H9 (cell line): ENCODE results near the gene NR1H2. TPM values are rescaled to one million over a fixed set of nuclear protein-coding genes. Genes with fewer than 3 reads are reported as not detected.

Experiments
- DNase-seq: peaks from one replicate; pipeline ENCODE4 v3.0.0-alpha.2; 2017
- H2AFZ ChIP-seq: one replicate; pipeline ENCODE4 v1.6.1; 2013; ENCODE audit warnings: mild to moderate bottlenecking, low read length, control low read depth, moderate library complexity
- H2AK5ac ChIP-seq: 2 replicates; pipeline ENCODE4 v1.6.1; 2013; ENCODE audit warnings: low read length, control low read depth, mixed read lengths; ENCODE audit not compliant: insufficient read length
- H2BK120ac ChIP-seq: one replicate; pipeline ENCODE4 v1.6.1; 2013; ENCODE audit warnings: low read depth, mild to moderate bottlenecking, low read length, control low read depth, inconsistent platforms; ENCODE audit not compliant: poor library complexity, severe bottlenecking
- H2BK12ac ChIP-seq: 2 replicates; pipeline ENCODE4 v1.6.1; 2013; ENCODE audit warnings: low read length, control low read depth, mixed read lengths, low read depth; ENCODE audit not compliant: insufficient read length
- H2BK15ac ChIP-seq: 2 replicates; pipeline ENCODE4 v1.6.1; 2013; ENCODE audit warnings: low read depth, low read length, control low read depth
- H2BK20ac ChIP-seq: one replicate; pipeline ENCODE4 v1.6.1; 2013; ENCODE audit warnings: low read depth, mild to moderate bottlenecking, low read length, control low read depth, inconsistent platforms; ENCODE audit not compliant: poor library complexity, severe bottlenecking
- H2BK5ac ChIP-seq: 2 replicates; pipeline ENCODE4 v1.6.1; 2013; ENCODE audit warnings: low read length, control low read depth, mixed read lengths; ENCODE audit not compliant: insufficient read length
- H3K14ac ChIP-seq: 2 replicates; pipeline ENCODE4 v1.6.1; 2013; ENCODE audit warnings: low read length, control low read depth; ENCODE audit not compliant: insufficient read depth
- H3K18ac ChIP-seq: 2 replicates; pipeline ENCODE4 v1.6.1; 2013; ENCODE audit warnings: low read depth, mild to moderate bottlenecking, mixed read lengths, low read length, control low read depth; ENCODE audit not compliant: insufficient read length
- H3K23ac ChIP-seq: 2 replicates; pipeline ENCODE4 v1.6.1; 2013; ENCODE audit warnings: low read length, control low read depth, mixed read lengths, low read depth; ENCODE audit not compliant: insufficient read length
- H3K23me2 ChIP-seq: 2 replicates; pipeline ENCODE4 v1.6.1; 2013; ENCODE audit warnings: low read depth, mild to moderate bottlenecking, mixed read lengths, low read length, control low read depth; ENCODE audit not compliant: insufficient read length, poor library complexity, severe bottlenecking
- H3K27ac ChIP-seq: 2 replicates; pipeline ENCODE4 v1.5.1; 2013; ENCODE audit warnings: low read length, control low read depth, mixed read lengths, low read depth; ENCODE audit not compliant: insufficient read length
- H3K27me3 ChIP-seq: 2 replicates; pipeline ENCODE4 v1.6.1; 2013; ENCODE audit warnings: low read length, control low read depth, inconsistent platforms; ENCODE audit not compliant: insufficient read depth
- H3K4ac ChIP-seq: 2 replicates; pipeline ENCODE4 v1.6.1; 2013; ENCODE audit warnings: low read depth, mild to moderate bottlenecking, control low read depth, inconsistent platforms, low read length, moderate library complexity
- H3K4me1 ChIP-seq: 2 replicates; pipeline ENCODE4 v1.6.1; 2013; ENCODE audit warnings: low read length, control low read depth, inconsistent platforms; ENCODE audit not compliant: insufficient read depth
- H3K4me2 ChIP-seq: 2 replicates; pipeline ENCODE4 v1.6.1; 2013; ENCODE audit warnings: low read length, control low read depth, mixed read lengths; ENCODE audit not compliant: insufficient read length, insufficient read depth
- H3K56ac ChIP-seq: 2 replicates; pipeline ENCODE4 v1.6.1; 2013; ENCODE audit warnings: low read depth, mild to moderate bottlenecking, mixed read lengths, low read length, control low read depth; ENCODE audit not compliant: insufficient read length
- H3K79me1 ChIP-seq: 2 replicates; pipeline ENCODE4 v1.6.1; 2013; ENCODE audit warnings: low read depth, mild to moderate bottlenecking, moderate library complexity, low read length, control low read depth, inconsistent platforms; ENCODE audit not compliant: insufficient read depth, poor library complexity, severe bottlenecking
- H3K79me2 ChIP-seq: 2 replicates; pipeline ENCODE4 v1.6.1; 2013; ENCODE audit warnings: low read length, control low read depth, inconsistent platforms; ENCODE audit not compliant: insufficient read depth
- H3K9ac ChIP-seq: 2 replicates; pipeline ENCODE4 v1.6.1; 2013; ENCODE audit warnings: low read length, control low read depth, mixed read lengths; ENCODE audit not compliant: insufficient read length; ENCODE audit errors: extremely low read depth
- H3K9me3 ChIP-seq: one replicate; pipeline ENCODE4 v1.6.1; 2013; ENCODE audit warnings: low read depth, low read length, inconsistent platforms; ENCODE audit not compliant: control insufficient read depth
- H3T11ph ChIP-seq: one replicate; pipeline ENCODE4 v1.6.1; 2013; ENCODE audit warnings: mild to moderate bottlenecking, low read length, control low read depth, inconsistent platforms
- H4K20me1 ChIP-seq: one replicate; pipeline ENCODE4 v1.6.1; 2013; ENCODE audit not compliant: control insufficient read depth, insufficient read length, insufficient read depth
- H4K5ac ChIP-seq: 2 replicates; pipeline ENCODE4 v1.6.1; 2013; ENCODE audit warnings: low read depth, mild to moderate bottlenecking, mixed read lengths, low read length, control low read depth; ENCODE audit not compliant: insufficient read length
- H4K8ac ChIP-seq: replicated peaks from 2 replicates; pipeline ENCODE4 v1.6.1; 2013; ENCODE audit warnings: low read length, control low read depth, mixed read lengths, low read depth; ENCODE audit not compliant: insufficient read length
- H4K91ac ChIP-seq: 2 replicates; pipeline ENCODE4 v1.6.1; 2013; ENCODE audit warnings: low read depth, mild to moderate bottlenecking, moderate library complexity, mixed read lengths, low read length, control low read depth; ENCODE audit not compliant: insufficient read length
- H3K27ac Mint-ChIP-seq, 3 experiments: 2 replicates in 2 of 3; 3 replicates in 1 of 3; pipeline ENCODE4 v1.8.0; 2020 to 2021; ENCODE audit warnings: mixed read lengths in 3 of 3, mild to moderate bottlenecking in 1 of 3, moderate library complexity in 1 of 3
- H3K27me3 Mint-ChIP-seq: 2 replicates; pipeline ENCODE4 v1.8.0; 2021; ENCODE audit warnings: low read depth, mild to moderate bottlenecking, moderate library complexity, mixed read lengths
- H3K36me3 Mint-ChIP-seq, 3 experiments: 2 replicates in 2 of 3; 3 replicates in 1 of 3; pipeline ENCODE4 v1.8.0; 2020 to 2021; ENCODE audit warnings: low read depth in 3 of 3, mixed read lengths in 3 of 3; ENCODE audit not compliant: insufficient read depth in 1 of 3
- H3K4me1 Mint-ChIP-seq, 2 experiments: 2 replicates each; pipeline ENCODE4 v1.8.0; 2020; ENCODE audit warnings: mixed read lengths in 2 of 2
- H3K4me3 Mint-ChIP-seq, 2 experiments: 2 replicates in 1 of 2; 3 replicates in 1 of 2; pipeline ENCODE4 v1.8.0; 2020 to 2021; ENCODE audit warnings: mild to moderate bottlenecking in 2 of 2, mixed read lengths in 2 of 2, moderate library complexity in 1 of 2
- H3K9me3 Mint-ChIP-seq, 2 experiments: 2 replicates in 1 of 2; 3 replicates in 1 of 2; pipeline ENCODE4 v1.8.0; 2020; ENCODE audit warnings: mild to moderate bottlenecking in 2 of 2, mixed read lengths in 2 of 2, moderate library complexity in 1 of 2
- CTCF ChIP-seq: fragments of 200-600 bp; sonication (generic); conservative IDR thresholded peaks from 3 replicates; pipeline ENCODE4 v1.8.0; 2021; ENCODE audit warnings: antibody characterized with exemption, mild to moderate bottlenecking
- WGBS: extraction: QIAGEN DNeasy Blood & Tissue Kit; methylation state at CpG from one replicate; pipeline ENCODE4 v1.1.7; 2013; ENCODE audit warnings: missing lambda C conversion rate, low lambda C conversion rate, mixed read lengths; ENCODE audit not compliant: insufficient read length; ENCODE audit errors: extremely low coverage; 5-methylcytosine and 5-hydroxymethylcytosine counted together
- total RNA-seq: library from RNA; stranded (reverse); gene quantifications from 2 replicates; pipeline ENCODE4 v1.2.1, GENCODE V29; 2021

NR1H2 gene
- total RNA-seq, 1 experiment from 2014 or later, result 33.2 TPM

GRCh38 chr19:50420808-50421207, 44.6 kb downstream of the NR1H2 start:
- Histone ChIP-seq H4K8ac (no peak overlapping the region), H3K27ac (no peak overlapping the region), H3K79me1 (no peaks in the 10 kb centered on the region), H2AFZ (no peak overlapping the region), H2BK5ac (no peak overlapping the region), H3K4me1 (no peaks in the 10 kb centered on the region), H2BK120ac (no peak overlapping the region), H2BK15ac (no peak overlapping the region), H3K4me2 (no peak overlapping the region), H4K5ac (no peak overlapping the region), H3K27me3 (no peaks in the 10 kb centered on the region), H3K56ac (no peak overlapping the region), H3T11ph (no peak overlapping the region), H3K18ac (no peak overlapping the region), H3K9me3 (no peaks in the 10 kb centered on the region), H4K20me1 (no peaks in the 10 kb centered on the region), H2BK20ac (no peak overlapping the region), H4K91ac (no peak overlapping the region), H3K9ac (no peak overlapping the region), H2BK12ac (no peak overlapping the region), H2AK5ac (no peak overlapping the region), H3K23me2 (peaks cover 15% of the 10 kb centered on the region), H3K4ac (no peak overlapping the region), H3K79me2 (peaks cover 3% of the 10 kb centered on the region; the same call in 1 of the 2 replicates), H3K23ac (no peak overlapping the region), H3K14ac (no peak overlapping the region)
- no peak for TF ChIP-seq CTCF
- H3K9me3 Mint-ChIP-seq, result peaks cover 0 to 3% of the 10 kb centered on the region in 2 experiments; a peak in 1 of 5 replicates
- DNase-seq, result no peak
- no peak overlapping the region for H3K27ac Mint-ChIP-seq
- peaks cover 20 to 22% of the 10 kb centered on the region in 2 experiments for H3K4me1 Mint-ChIP-seq
- WGBS, result no CpG with 5 or more reads among the region's 3 CpGs
- peak overlapping the region in 1 of 2 experiments; percentile 32; a peak in 1 of 5 replicates for H3K4me3 Mint-ChIP-seq
- H3K36me3 Mint-ChIP-seq, result peaks cover 0 to 22% (median 7%) of the 10 kb centered on the region in 3 experiments; a peak in 3 of 7 replicates
- peaks cover 9% of the 10 kb centered on the region for H3K27me3 Mint-ChIP-seq
